Stimulated activated CD8-positive, alpha-beta memory T cell treated with anti-CD3 and anti-CD28 coated beads, Interleukin-4, amount 100 ng/mL, for 24 hours (primary cell): ENCODE data around the gene TSNAX.
"Not testable (repeated sequence)": the region's sequence is repeated elsewhere in the genome, so short reads cannot be mapped to it uniquely, and the experiment has no call there.

Experiments used
- DNase-seq: peaks from one replicate; pipeline ENCODE4 v3.0.0-alpha.2; 2020; ENCODE audit warnings: low read depth

The TSNAX gene, protein sequence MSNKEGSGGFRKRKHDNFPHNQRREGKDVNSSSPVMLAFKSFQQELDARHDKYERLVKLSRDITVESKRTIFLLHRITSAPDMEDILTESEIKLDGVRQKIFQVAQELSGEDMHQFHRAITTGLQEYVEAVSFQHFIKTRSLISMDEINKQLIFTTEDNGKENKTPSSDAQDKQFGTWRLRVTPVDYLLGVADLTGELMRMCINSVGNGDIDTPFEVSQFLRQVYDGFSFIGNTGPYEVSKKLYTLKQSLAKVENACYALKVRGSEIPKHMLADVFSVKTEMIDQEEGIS

DNA sequence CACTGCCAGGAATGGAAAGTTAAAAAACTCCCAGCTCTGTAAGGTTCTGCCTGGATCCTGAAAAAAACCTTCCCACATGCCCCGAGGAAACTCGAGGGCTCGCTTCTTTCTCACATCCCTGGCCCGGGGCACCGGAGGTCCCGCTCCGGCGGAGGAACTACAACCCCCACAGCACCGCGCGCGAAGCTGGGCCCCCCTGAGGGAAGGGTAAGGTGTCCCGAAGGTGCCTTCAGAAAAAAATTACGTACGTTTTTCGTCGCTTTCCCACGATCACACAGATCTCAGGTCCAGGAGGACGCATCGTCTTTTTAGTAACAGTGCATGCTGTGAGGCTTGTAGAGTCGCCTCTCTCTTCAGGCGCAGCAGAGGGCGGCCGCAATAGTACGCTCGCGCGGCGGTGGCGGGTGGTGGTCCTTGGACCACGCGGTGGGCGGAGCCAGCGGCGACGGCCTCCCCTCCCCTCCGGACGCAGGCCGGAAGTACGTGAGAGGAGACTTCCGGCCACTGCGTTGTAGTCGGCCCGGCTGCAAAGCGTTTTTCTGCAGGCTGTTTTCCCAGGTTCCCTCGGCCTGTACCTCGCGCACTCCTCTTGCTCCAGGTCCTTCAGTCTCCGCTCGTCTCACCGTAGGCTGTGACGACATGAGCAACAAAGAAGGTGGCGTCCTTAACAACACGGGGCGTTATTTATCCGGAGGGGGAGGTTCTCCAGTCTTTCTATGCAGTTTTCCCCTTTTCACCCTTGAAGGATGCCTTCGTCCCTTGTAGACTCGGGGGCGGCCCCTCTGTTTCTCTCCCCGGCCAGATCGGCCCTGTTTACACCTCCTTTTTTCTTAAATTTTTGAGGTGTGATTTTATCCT is at the start of gene TSNAX:
Gene TSNAX (plus strand): TSS at position 498 of the 858 bp plus-strand sequence. CDS start 142 bp downstream, at position 640.
- DNase-seq, result peak; percentile 87

DNA sequence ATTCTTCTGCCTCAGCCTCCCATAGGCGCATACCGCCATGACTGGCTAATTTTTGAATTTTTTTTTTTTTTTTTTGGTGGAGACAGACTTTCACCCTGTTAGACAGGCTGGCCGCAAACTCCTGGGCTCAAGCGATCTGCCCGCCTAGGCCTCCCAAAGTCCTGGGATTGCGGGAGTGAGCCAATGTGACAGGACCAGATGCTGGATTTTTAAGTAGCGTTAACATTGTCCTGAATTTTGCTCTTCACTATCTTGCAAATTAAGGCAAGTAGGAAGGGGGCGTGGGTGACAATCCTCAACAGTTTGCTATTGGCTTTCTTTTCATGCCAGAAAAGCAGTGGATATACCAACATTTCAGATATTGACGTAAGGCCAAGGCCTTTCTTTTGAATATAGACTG is 49.7 kb upstream of the TSNAX start:
- no peak for DNase-seq

DNA sequence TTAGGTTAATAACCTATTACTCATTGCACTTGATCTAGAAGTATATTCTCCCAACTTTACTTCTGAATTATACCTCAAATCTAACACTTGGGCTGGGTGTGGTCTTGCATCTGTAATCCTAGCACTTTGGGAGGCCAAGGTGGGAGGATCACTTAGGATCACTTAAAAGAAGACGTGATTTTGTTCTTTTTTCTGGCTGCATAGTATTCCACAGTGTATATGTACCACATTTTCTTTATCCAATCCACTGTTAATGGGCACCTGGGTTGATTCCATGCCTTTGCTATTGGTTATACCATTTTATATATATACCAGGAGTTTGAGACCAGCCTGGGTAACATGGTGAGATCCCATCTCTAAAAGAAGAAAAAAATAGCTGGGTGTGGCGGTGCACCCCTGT is 48.5 kb upstream of the TSNAX start:
- DNase-seq, result no peak

DNA sequence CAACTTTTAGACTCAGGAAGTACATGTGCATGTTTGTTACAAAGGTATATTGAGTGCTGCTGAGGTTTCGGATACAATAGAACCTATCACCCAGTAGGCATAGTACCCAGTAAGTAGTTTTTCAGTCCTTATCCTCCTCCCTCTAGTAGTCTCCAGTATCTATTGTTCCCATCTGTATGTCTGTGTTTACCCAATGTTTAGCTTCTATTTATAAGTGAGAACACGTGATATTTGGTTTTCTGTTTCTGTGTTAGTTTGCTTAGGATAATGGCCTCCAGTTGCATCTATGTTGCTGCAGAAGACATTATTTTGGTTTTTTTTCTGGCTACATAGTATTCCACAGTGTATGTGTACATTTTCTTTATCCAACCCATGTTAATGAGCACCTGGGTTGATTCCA is 47.2 kb upstream of the TSNAX start:
- DNase-seq, result no peak

DNA sequence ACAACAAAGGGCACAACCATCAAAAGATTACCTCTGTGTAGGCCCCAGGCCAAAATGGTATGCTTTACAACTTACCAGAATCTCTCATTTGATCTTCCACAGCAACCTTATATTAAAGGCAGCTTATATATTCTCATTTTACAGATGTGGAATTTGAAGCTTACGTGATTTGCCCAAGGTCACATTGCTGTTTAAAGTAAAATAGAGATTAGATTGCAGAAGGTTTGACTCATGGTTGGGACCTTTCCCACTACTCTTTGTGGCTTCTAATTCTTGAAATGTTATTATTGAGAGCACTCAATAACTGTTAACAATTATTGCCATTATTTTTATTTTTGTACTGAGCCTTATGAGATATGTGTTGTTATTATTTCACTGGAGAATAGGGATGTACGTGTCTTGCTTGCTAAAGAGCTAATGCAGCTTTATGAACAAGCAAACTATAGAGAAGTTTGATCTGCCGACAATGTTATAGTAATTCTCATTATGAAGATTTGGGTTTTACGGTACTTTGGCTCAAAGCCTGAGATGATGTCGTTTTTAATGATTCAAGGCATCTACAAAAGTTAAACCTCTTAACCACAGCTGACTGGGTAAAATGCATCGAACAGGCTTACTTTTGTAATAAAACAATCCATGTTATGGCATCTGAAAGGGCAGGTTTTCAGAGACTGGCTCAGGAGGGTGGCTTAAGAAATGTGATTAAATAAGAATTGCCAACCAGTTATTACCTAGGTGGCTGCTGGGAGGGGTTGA is 43.3 kb upstream of the TSNAX start:
- DNase-seq, result no peak

DNA sequence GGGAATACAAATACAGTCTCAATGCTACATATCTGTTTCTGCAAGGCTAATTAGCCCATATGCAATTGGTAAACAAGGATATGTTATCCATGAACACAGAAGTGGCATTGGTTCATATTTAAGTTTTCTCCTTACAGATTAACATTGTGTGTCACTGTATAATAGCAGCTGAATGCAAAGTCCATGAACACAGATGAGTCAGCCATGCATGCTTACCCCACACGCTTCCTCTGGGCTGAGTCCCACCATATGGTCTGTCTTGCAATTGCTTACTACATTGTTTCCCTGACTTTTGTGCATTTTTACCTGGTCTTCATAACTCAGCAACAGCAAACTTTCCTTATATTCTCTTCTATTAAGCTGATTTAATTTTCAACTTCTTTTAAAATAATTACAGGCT is 41.5 kb upstream of the TSNAX start:
- no peak for DNase-seq

DNA sequence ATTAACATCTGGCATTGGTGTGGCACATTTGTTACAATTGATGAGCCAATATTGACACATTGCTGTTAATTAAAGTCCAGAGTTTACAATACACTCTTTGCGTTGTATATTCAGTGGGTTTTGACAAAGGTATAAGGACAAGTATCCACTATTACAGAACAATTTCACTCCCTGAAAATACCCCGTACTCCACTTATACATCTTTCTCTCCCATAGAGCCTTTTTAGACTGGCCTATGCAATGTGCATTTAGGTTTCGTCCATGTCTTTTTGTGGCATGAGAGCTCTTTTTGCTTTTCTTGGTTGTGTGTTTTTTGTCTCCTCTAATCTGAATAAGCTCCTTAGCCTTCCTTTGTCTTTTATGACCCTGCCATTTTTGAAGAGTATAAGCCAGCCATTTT is 40.6 kb upstream of the TSNAX start:
- no peak for DNase-seq

DNA sequence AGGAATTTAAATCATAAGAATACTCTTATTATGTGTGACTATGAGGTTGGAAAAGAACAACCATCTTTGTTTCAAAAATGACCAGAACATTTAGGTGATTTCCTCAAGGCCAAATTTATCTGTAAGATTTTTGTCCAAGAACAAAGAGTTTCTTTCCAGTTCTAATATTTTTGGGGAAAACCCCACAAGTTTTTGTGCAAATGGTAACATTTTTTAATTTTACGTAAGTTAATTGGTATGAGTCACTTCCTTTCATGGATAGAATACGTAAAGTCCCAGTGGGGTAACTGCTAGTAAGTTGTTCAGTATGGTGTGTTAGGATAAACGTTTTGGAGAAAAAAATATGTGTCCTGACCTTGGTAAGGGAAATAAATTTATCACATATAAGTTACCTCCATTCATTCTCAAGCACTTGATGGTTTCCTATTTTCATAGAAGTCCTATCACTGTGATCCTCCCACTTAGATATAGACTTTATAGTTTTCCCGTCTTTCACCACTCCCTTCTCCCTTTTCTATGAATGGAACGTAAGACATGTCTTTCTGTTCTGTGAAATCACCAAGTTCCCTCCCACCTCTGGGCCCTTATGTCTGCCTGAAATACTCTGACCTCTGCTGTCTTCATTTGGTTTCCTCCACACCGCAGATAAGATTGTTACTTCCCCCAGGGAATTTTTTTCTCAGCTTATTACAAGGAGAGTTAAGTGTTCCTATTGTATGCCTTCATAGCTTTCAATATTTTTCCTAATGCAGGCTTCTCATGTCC is 34.9 kb upstream of the TSNAX start:
- no peak for DNase-seq

DNA sequence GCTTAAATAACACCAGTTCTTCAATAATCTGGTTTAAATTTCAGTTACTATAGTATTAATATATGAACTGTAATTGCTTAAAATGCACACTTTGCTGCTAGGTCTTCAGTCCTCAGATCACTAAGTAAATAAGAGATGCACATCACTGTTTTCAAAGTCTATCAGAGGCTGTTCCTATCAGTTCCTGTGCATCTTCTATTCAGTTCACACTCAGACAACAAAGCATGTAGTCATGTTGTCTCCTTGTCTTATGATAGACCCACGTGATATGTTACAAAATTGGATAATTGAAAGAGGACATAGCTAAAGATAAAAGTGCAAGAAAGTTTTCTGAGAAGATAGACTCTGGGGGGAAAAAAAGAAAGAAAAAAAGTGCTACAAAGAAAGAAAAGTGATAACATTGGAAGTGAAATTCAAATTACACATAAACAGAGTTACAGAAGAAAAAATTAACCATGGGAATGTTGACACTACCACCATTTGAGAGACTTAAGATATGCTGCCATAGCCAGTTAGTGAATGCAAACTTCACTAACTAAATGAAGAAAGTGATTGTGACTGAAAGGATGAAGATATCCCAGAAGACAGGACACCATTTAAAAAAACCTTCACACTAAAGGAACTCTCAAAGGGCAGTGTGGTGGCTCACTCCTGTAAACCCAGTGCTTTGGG is 33.9 kb upstream of the TSNAX start:
- no peak for DNase-seq

DNA sequence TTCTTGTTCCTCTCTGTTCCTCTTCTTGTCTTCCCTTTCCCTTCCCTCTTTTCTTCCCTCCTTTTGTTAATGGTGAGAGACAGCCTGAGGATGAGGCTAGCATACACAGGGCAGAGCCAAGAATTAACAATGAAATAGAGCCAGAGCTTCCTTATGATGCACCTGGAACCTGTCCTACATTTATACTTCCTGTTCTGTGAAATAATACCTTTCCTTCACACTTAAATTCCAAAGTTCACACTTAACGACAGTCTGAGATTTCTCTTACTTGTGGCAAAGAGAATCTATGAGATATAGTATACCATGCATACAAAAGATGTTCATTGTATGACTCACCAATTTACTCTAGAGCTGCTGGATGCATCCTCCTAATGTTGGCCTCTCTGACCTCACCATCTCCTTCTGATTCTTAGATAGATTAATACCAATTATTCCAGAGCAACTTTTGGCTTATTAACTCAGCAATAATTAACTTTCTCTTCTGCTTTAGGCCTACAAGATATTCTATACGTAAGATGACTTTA is 30.8 kb upstream of the TSNAX start:
- no peak for DNase-seq

DNA sequence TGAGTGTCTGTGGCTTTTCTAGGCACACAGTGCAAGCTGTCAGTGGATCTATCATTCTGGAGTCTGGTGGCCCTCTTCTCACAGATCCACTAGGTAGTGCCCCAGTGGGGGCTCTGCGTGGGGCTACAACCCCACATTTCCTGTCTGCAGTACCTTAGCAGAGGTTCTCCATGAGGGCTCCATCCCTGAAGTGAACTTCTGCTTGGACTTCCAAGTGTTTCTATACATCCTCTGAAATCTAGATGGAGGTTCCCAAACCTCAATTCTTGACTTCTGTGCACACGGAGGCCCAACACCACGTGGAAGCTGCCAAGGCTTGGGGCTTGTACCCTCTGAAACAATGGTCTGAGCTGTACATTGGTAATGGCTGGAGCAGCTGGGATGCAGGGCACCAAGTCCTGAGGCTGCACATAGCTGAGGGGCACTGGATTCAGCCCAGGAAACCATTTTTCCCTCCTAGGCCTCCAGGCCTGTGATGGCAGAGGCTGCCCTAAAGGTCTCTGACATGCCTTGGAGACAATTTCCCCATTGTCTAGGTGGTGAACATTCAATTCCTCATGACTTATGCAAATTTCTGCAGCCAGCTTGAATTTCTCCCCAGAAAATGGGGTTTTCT is 29.2 kb upstream of the TSNAX start:
- no peak for DNase-seq

DNA sequence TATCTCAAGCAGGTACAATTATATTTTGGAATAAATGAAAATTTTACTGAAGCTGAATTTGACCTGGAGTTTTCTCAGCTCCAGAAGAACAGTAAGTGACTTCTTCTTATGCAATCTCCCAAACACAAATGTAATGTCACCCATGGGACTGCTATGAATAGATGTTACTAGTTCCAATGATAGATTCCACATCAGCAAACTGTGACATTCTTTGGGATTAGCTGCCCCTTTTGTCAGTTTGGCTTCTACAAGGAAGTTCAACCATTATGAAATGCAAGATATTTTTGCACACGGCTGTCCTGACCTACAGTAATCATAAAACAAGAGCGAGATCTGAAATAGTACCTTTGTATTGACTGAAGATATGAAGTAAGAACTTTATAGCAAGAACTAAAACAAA is 27.8 kb upstream of the TSNAX start:
- no peak for DNase-seq

DNA sequence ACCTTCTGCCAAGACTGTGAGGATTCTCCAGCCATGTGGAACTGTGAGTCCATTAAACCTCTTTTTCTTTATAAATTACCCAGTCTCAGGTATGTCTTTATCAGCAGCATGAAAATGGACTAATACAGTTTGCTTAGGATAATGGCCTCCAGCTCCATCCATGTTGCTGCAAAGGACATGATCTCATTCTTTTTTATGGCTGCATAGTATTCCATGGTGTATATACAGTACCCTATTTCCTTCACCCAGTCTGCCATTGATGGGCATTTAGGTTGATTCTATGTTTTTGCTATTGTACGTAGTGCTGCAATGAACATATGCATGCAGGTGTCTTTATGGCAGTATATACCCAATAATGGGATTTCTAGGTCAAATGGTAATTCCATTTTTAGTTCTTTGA is 25.3 kb upstream of the TSNAX start:
- not testable (repeated sequence) for DNase-seq

DNA sequence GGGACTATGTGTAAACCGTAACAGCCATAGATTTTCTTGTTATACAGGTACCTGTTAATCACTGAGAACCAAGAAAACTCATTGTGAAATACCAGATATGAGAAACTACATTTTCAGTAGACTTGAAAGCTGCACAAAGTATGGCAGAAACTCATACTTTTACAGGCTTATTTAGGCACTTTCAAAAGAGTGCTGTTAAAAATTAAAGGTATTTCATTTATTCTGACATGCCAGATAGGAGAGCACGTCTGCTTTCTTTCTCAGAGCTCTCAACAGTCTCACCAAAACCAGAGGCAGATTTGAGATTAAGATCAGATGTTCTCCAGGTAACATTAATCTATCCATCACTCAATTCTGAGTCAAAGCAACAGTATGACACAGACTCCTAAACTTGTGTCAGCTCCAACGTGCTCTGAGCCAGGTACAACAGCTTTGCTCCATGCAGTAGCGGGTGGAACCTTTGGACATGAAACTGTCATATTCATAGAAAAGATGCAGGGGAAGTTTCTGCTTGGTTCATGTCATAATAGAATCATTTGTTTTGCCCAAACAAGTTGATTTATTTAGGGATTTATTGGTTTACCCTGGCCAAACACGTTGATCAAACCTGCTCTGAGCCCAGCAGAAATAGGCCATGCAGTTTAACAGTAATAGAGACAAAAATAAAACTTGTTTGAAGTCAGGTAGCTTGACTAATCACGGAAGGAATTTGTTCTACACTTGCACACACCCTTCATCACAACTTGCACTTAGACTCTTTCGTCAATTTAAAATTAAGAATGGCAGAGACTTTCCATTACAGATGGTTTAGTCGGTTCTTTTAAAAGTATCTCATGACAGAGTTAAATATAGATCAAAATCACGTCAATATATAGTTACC is 20.8 kb upstream of the TSNAX start:
- no peak for DNase-seq

DNA sequence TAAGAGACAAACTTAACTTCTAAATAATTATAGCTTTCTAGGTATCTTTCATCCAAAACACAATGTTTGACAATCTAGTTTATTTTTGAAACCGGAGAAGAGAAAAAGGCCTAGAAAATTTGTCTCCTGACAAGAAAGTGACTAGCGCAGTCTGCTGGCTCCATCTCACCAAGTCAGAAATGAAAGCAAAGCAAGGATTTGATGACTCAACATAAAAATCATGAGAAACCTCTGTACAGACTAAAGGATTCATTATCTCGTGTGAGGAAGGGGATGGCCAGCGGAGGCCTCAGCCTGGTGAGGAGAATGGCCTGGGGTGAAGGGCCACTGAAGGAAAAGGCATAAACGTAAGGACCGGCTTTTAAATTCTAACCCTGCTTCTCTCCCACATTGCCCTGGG is 20.0 kb upstream of the TSNAX start:
- DNase-seq, result no peak

DNA sequence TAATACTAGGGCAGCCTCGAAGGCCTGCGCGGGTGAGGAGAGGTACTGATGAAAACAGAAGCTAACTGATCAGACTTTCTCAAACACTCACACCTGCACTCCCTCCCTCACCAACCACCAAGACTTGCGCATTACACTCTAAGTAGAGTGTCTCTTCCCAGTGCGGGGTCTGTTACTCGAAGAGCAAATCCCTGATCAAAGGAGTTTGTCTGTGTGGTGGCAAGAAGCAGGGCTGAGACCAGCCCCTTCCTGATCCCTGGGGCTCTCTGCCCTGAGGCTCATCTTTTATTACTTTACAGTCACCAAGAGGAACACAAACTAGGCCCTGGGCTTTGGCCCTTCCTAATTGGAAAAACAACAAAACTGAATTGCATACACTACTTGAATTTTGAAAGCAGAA is 19.5 kb upstream of the TSNAX start:
- no peak for DNase-seq

DNA sequence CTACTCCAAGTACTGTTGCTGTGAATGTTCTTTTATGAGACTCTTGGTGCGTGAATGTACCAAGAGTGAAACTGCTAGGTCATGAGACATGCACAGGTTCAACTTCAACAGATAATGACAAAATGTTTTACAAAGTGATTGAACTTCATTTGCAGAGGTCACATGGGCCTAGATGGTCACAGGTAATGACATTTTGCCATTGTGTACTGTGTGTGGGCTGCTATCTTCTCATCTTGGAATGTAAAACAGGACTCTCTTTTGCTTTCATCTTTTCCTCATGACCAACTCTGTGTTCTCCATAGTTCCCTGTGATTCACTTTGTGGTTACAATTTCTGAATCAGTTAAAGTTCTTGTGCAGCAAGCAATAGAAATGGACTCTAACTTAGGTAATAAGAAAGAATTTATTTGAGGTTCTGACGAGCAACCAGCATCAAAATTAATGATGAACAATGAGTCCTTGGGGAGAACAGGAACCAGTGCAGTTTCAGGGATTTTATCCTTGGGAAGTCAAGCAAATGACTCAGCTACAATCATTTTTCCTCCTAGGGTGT is 16.2 kb upstream of the TSNAX start:
- no peak for DNase-seq

DNA sequence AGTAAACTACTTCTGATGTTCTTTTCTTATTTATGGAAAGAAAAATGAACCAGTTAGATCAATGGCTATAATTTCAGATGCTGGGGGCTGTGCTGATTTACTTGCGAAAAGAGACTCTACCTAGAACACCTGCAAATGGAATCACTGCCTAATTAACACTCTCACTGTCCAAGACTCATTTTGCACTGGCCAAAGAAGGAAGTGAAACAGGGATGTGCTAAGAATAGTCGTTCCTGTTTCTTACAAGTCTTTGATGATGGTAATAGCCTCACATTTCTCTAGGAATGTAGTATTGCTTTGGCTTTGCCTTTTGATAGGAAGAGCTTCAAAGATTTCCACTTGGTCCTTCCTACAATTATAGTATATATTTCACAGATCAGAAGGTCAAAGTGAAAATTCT is 12.7 kb upstream of the TSNAX start:
- no peak for DNase-seq

DNA sequence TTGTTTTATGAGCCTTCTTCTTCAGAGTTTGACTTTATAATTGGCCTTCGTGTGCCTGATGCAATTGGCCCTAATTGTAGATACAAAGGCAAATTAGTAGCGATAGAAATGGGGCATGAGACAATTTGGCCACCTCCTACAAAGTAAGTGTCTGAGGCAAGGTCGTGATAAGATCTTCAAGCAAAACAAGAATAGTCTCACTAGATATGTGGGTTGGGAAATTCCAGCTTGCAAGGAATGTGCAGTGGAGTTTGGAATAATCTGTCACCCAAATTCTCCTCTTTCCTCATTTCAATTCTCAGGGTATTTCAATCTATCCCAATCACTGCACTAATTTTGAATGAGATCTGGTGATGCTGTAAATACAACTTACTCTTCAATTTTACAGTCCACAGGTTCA is 11.4 kb upstream of the TSNAX start:
- no peak for DNase-seq
